ENCODE data around the gene TPSB2.
"Not testable (repeated sequence)": the region's sequence is repeated elsewhere in the genome, so short reads cannot be mapped to it uniquely, and the experiment has no call there.

The TPSB2 gene

GRCh38 chr16:1249031-1249755 lies 19.2 kb upstream of the TPSB2 start:
- not testable (repeated sequence) for H3K27ac ChIP-seq (ENCODE audit: low read depth, low read length); H3K9me3 ChIP-seq (ENCODE audit: insufficient read depth, low read depth, low read length); H3K4me3 ChIP-seq (ENCODE audit: low read length); H3K4me1 ChIP-seq (ENCODE audit: insufficient read depth, low read length); H3K9ac ChIP-seq (ENCODE audit: low read depth, low read length); H3K36me3 ChIP-seq (ENCODE audit: insufficient read depth, low read length)
- WGBS: no CpG with 5 or more reads among the region's 43 CpGs
- H3K27me3 ChIP-seq (ENCODE audit: insufficient read depth, low read length): peaks cover 38% of the 10 kb centered on the region

- H3K36me3 ChIP-seq (ENCODE audit: insufficient read depth, low read length); H3K9ac ChIP-seq (ENCODE audit: low read depth, low read length); H3K4me3 ChIP-seq (ENCODE audit: low read length); H3K4me1 ChIP-seq (ENCODE audit: insufficient read depth, low read length); H3K27ac ChIP-seq (ENCODE audit: low read depth, low read length); H3K9me3 ChIP-seq (ENCODE audit: insufficient read depth, low read depth, low read length): not testable (repeated sequence)
- WGBS: 89% methylated on average over 14 of the region's 14 CpGs
- H3K27me3 ChIP-seq (ENCODE audit: insufficient read depth, low read length): peaks cover 35% of the 10 kb centered on the region
Observed at GRCh38 chr16:1247903-1248537, 18.0 kb upstream of the TPSB2 start.

- Histone ChIP-seq H3K27ac (ENCODE audit: low read depth, low read length) (no peak overlapping the region), H3K36me3 (ENCODE audit: insufficient read depth, low read length) (no peaks in the 10 kb centered on the region), H3K4me3 (ENCODE audit: low read length) (no peak overlapping the region), H3K9ac (ENCODE audit: low read depth, low read length) (no peak overlapping the region), H3K4me1 (ENCODE audit: insufficient read depth, low read length) (no peaks in the 10 kb centered on the region), H3K9me3 (ENCODE audit: insufficient read depth, low read depth, low read length) (no peaks in the 10 kb centered on the region), H3K27me3 (ENCODE audit: insufficient read depth, low read length) (peaks cover 33% of the 10 kb centered on the region)
- WGBS: 78% methylated on average over 21 of the region's 22 CpGs
Observed at GRCh38 chr16:1245452-1246020, 15.6 kb upstream of the TPSB2 start.

- H3K9me3 ChIP-seq (ENCODE audit: insufficient read depth, low read depth, low read length): no peaks in the 10 kb centered on the region
- H3K9ac ChIP-seq (ENCODE audit: low read depth, low read length): no peak overlapping the region
- no peaks in the 10 kb centered on the region for H3K4me1 ChIP-seq (ENCODE audit: insufficient read depth, low read length)
- H3K27ac ChIP-seq (ENCODE audit: low read depth, low read length): no peak overlapping the region
- WGBS: 89% methylated on average over 12 of the region's 12 CpGs
- H3K27me3 ChIP-seq (ENCODE audit: insufficient read depth, low read length): peaks cover 33% of the 10 kb centered on the region
- no peaks in the 10 kb centered on the region for H3K36me3 ChIP-seq (ENCODE audit: insufficient read depth, low read length)
- no peak overlapping the region for H3K4me3 ChIP-seq (ENCODE audit: low read length)
Observed at GRCh38 chr16:1244881-1245280, 14.9 kb upstream of the TPSB2 start.

GRCh38 chr16:1243907-1244850 lies 14.2 kb upstream of the TPSB2 start:
- H3K4me3 ChIP-seq (ENCODE audit: low read length); H3K27ac ChIP-seq (ENCODE audit: low read depth, low read length); H3K9ac ChIP-seq (ENCODE audit: low read depth, low read length); H3K9me3 ChIP-seq (ENCODE audit: insufficient read depth, low read depth, low read length); H3K4me1 ChIP-seq (ENCODE audit: insufficient read depth, low read length); H3K36me3 ChIP-seq (ENCODE audit: insufficient read depth, low read length): not testable (repeated sequence)
- H3K27me3 ChIP-seq (ENCODE audit: insufficient read depth, low read length): peaks cover 33% of the 10 kb centered on the region
- WGBS: 87% methylated on average over 28 of the region's 32 CpGs

- not testable (repeated sequence) for H3K4me3 ChIP-seq (ENCODE audit: low read length); H3K9ac ChIP-seq (ENCODE audit: low read depth, low read length); H3K36me3 ChIP-seq (ENCODE audit: insufficient read depth, low read length); H3K4me1 ChIP-seq (ENCODE audit: insufficient read depth, low read length); H3K27ac ChIP-seq (ENCODE audit: low read depth, low read length); H3K9me3 ChIP-seq (ENCODE audit: insufficient read depth, low read depth, low read length)
- 79% methylated on average over 6 of the region's 11 CpGs for WGBS
- H3K27me3 ChIP-seq (ENCODE audit: insufficient read depth, low read length): peaks cover 35% of the 10 kb centered on the region
Observed at GRCh38 chr16:1243363-1243762, 13.4 kb upstream of the TPSB2 start.

GRCh38 chr16:1241081-1241480 lies 11.1 kb upstream of the TPSB2 start:
- 94% methylated on average over 9 of the region's 15 CpGs for WGBS
- not testable (repeated sequence) for H3K9me3 ChIP-seq (ENCODE audit: insufficient read depth, low read depth, low read length); H3K4me1 ChIP-seq (ENCODE audit: insufficient read depth, low read length); H3K36me3 ChIP-seq (ENCODE audit: insufficient read depth, low read length); H3K4me3 ChIP-seq (ENCODE audit: low read length); H3K9ac ChIP-seq (ENCODE audit: low read depth, low read length); H3K27ac ChIP-seq (ENCODE audit: low read depth, low read length)
- peaks cover 15% of the 10 kb centered on the region for H3K27me3 ChIP-seq (ENCODE audit: insufficient read depth, low read length)

- WGBS: 60% methylated on average over 4 of the region's 12 CpGs
- H3K36me3 ChIP-seq (ENCODE audit: insufficient read depth, low read length); H3K9ac ChIP-seq (ENCODE audit: low read depth, low read length); H3K9me3 ChIP-seq (ENCODE audit: insufficient read depth, low read depth, low read length); H3K27ac ChIP-seq (ENCODE audit: low read depth, low read length); H3K4me3 ChIP-seq (ENCODE audit: low read length); H3K4me1 ChIP-seq (ENCODE audit: insufficient read depth, low read length): not testable (repeated sequence)
- H3K27me3 ChIP-seq (ENCODE audit: insufficient read depth, low read length): peaks cover 10% of the 10 kb centered on the region
Observed at GRCh38 chr16:1240436-1240835, 10.5 kb upstream of the TPSB2 start, which contains the start of gene TPSAB1. TPSAB1 (plus strand) TSS chr16:1240705; CDS start chr16:1240939, 234 bp downstream.

GRCh38 chr16:1239575-1239974 lies 9.6 kb upstream of the TPSB2 start:
- not testable (repeated sequence) for H3K36me3 ChIP-seq (ENCODE audit: insufficient read depth, low read length); H3K4me3 ChIP-seq (ENCODE audit: low read length); H3K9me3 ChIP-seq (ENCODE audit: insufficient read depth, low read depth, low read length); H3K27me3 ChIP-seq (ENCODE audit: insufficient read depth, low read length); H3K9ac ChIP-seq (ENCODE audit: low read depth, low read length); H3K27ac ChIP-seq (ENCODE audit: low read depth, low read length); H3K4me1 ChIP-seq (ENCODE audit: insufficient read depth, low read length)
- WGBS: 96% methylated on average over 7 of the region's 9 CpGs

- 88% methylated on average over 17 of the region's 23 CpGs for WGBS
- not testable (repeated sequence) for H3K36me3 ChIP-seq (ENCODE audit: insufficient read depth, low read length); H3K9me3 ChIP-seq (ENCODE audit: insufficient read depth, low read depth, low read length); H3K27ac ChIP-seq (ENCODE audit: low read depth, low read length); H3K4me1 ChIP-seq (ENCODE audit: insufficient read depth, low read length); H3K4me3 ChIP-seq (ENCODE audit: low read length); H3K27me3 ChIP-seq (ENCODE audit: insufficient read depth, low read length); H3K9ac ChIP-seq (ENCODE audit: low read depth, low read length)
Observed at GRCh38 chr16:1238909-1239308, 8.9 kb upstream of the TPSB2 start.

GRCh38 chr16:1237990-1238389 lies 8.0 kb upstream of the TPSB2 start:
- Histone ChIP-seq H3K9me3 (ENCODE audit: insufficient read depth, low read depth, low read length) (no peaks in the 10 kb centered on the region), H3K4me1 (ENCODE audit: insufficient read depth, low read length) (no peaks in the 10 kb centered on the region), H3K9ac (ENCODE audit: low read depth, low read length) (no peak overlapping the region), H3K4me3 (ENCODE audit: low read length) (no peak overlapping the region), H3K27ac (ENCODE audit: low read depth, low read length) (no peak overlapping the region), H3K36me3 (ENCODE audit: insufficient read depth, low read length) (no peaks in the 10 kb centered on the region), H3K27me3 (ENCODE audit: insufficient read depth, low read length) (peaks cover 2% of the 10 kb centered on the region; the same call in 1 of the 2 replicates)
- WGBS: 84% methylated on average over 9 of the region's 9 CpGs

Data from HUES64 (cell line).